Measurements from ENCODE around the gene RANGAP1. TPM values are rescaled to one million over a fixed set of nuclear protein-coding genes. Genes with fewer than 3 reads are reported as not detected.

RANGAP1 gene
- total and polyA plus RNA-seq, 2 donors (not counting 1 experiment from before 2014, with no cell fraction given): 37.2 to 59.9 TPM

DNA sequence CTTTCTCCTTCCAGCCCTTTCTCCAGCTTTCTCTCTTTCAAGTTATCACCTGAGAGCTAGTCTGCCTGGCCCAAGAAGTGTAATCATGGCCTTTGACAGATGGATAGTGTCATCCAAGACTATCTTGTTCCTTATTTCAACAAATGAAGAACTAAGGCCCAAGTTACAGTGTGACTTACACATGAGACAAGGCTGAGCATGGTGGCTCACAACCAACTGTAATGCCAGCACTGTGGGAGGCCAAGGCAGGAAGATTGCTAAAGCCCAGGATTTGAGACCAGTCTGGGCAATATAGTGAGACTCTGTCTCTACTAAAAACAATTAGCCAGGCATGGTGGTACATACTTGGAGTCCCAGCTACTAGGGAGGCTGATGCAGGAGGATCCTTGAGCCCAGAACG lies 3.7 kb upstream of the RANGAP1 start:
- Histone ChIP-seq H3K9me3 (ENCODE audit: control insufficient read depth, insufficient read depth, low read depth, low read length) (no peaks in the 10 kb centered on the region), H3K4me2 (ENCODE audit: extremely low read depth, insufficient read depth, low read length) (no peak overlapping the region), H3K4me3 (replicated peaks in 1 of 4; ENCODE audit: control extremely low read depth in 1 of 4, insufficient read depth in 1 of 4, low read depth in 3 of 4, low read length in 4 of 4) (no peak overlapping the region), H4K20me1 (ENCODE audit: control insufficient read depth, extremely low read depth, insufficient read depth, low read length) (no peaks in the 10 kb centered on the region), H2AFZ (ENCODE audit: low read length) (no peak overlapping the region), H3K9ac (ENCODE audit: insufficient read depth, low read length) (no peak overlapping the region), H3K4me1 (ENCODE audit: control insufficient read depth, extremely low read depth, insufficient read depth, low read length) (peaks cover 24% of the 10 kb centered on the region), H3K36me3 (ENCODE audit: control insufficient read depth, insufficient read depth, low read length) (no peaks in the 10 kb centered on the region), H3K27me3 (ENCODE audit: control insufficient read depth, insufficient read depth, low read length) (no peaks in the 10 kb centered on the region), H3K27ac (ENCODE audit: insufficient read depth, low read length) (peak overlapping the region; percentile 90), H3K79me2 (ENCODE audit: control insufficient read depth, insufficient read depth, low read length) (peaks cover 5% of the 10 kb centered on the region)
- no peak for TF ChIP-seq EZH2 (IDR thresholded peaks at IDR 0.05; ENCODE audit: low read length, missing control alignments)
- TF ChIP-seq CTCF (conservative IDR thresholded peaks at IDR 0.05 in 1 of 2, IDR thresholded peaks at IDR 0.05 in 1 of 2; ENCODE audit: low read depth in 1 of 2, low read length in 2 of 2): no peak
- no peak for DNase-seq (ENCODE audit: low read depth in 2 of 2)

DNA sequence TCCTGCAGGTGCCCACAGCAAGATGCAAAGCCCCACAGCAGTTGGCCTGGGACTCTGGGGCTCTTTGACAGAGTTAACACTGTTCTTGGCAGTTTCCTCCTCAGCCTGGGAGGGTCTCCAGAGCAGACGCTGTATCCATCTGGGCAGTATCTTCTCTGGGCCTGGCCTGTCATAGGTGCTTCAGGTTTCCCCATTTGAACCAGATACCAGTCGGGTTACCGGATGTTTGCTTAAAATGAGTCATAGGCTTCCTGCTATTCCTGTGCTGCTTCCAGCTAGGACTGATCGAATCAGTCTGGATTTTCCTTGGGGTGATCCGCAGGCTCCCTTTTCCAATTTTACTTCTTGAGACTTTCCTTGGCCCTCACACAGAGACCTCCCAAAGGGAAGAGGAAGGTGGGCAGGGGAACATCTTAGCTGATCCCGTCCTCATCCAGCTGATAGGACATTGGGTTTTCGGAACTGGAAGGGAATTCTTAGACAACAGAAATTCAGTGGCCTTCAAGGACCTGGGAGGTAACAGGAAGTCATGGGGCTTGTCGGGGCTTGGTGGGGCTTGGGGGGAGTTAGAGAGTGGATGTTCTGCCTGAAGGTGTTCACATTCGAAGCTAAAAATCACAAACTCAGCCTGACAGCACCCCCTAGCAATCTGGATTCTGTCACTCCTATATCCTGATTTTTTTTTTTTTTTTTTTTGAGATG lies 2.4 kb upstream of the RANGAP1 start:
- H3K36me3 ChIP-seq (ENCODE audit: control insufficient read depth, insufficient read depth, low read length): peaks cover 5% of the 10 kb centered on the region
- no peak overlapping the region for H3K4me3 ChIP-seq (replicated peaks in 1 of 4; ENCODE audit: control extremely low read depth in 1 of 4, insufficient read depth in 1 of 4, low read depth in 3 of 4, low read length in 4 of 4)
- H3K27me3 ChIP-seq (ENCODE audit: control insufficient read depth, insufficient read depth, low read length): no peaks in the 10 kb centered on the region
- H3K27ac ChIP-seq (ENCODE audit: insufficient read depth, low read length): peak overlapping the region; percentile 90
- H3K4me1 ChIP-seq (ENCODE audit: control insufficient read depth, extremely low read depth, insufficient read depth, low read length): peaks cover 27% of the 10 kb centered on the region
- no peaks in the 10 kb centered on the region for H4K20me1 ChIP-seq (ENCODE audit: control insufficient read depth, extremely low read depth, insufficient read depth, low read length)
- no peak overlapping the region for H3K9ac ChIP-seq (ENCODE audit: insufficient read depth, low read length)
- peak overlapping the region; percentile 33 for H2AFZ ChIP-seq (ENCODE audit: low read length)
- H3K79me2 ChIP-seq (ENCODE audit: control insufficient read depth, insufficient read depth, low read length): peaks cover 16% of the 10 kb centered on the region
- no peaks in the 10 kb centered on the region for H3K9me3 ChIP-seq (ENCODE audit: control insufficient read depth, insufficient read depth, low read depth, low read length)
- peak overlapping the region; percentile 79 for H3K4me2 ChIP-seq (ENCODE audit: extremely low read depth, insufficient read depth, low read length)
- TF ChIP-seq CTCF (conservative IDR thresholded peaks at IDR 0.05 in 1 of 2, IDR thresholded peaks at IDR 0.05 in 1 of 2; ENCODE audit: low read depth in 1 of 2, low read length in 2 of 2) (no peak), EZH2 (IDR thresholded peaks at IDR 0.05; ENCODE audit: low read length, missing control alignments) (no peak)
- DNase-seq (ENCODE audit: low read depth in 2 of 2): peak; percentile 57 to 84

- Histone ChIP-seq H3K27ac (ENCODE audit: insufficient read depth, low read length) (peak overlapping the region; percentile 62), H3K27me3 (ENCODE audit: control insufficient read depth, insufficient read depth, low read length) (no peaks in the 10 kb centered on the region), H4K20me1 (ENCODE audit: control insufficient read depth, extremely low read depth, insufficient read depth, low read length) (no peaks in the 10 kb centered on the region), H2AFZ (ENCODE audit: low read length) (peak overlapping the region; percentile 73), H3K9ac (ENCODE audit: insufficient read depth, low read length) (peak overlapping the region; percentile 18), H3K4me1 (ENCODE audit: control insufficient read depth, extremely low read depth, insufficient read depth, low read length) (peaks cover 27% of the 10 kb centered on the region), H3K36me3 (ENCODE audit: control insufficient read depth, insufficient read depth, low read length) (peaks cover 7% of the 10 kb centered on the region), H3K4me2 (ENCODE audit: extremely low read depth, insufficient read depth, low read length) (peak overlapping the region; percentile 85), H3K4me3 (replicated peaks in 1 of 4; ENCODE audit: control extremely low read depth in 1 of 4, insufficient read depth in 1 of 4, low read depth in 3 of 4, low read length in 4 of 4) (peak overlapping the region; percentile 29 to 80 (median 50)), H3K9me3 (ENCODE audit: control insufficient read depth, insufficient read depth, low read depth, low read length) (no peaks in the 10 kb centered on the region), H3K79me2 (ENCODE audit: control insufficient read depth, insufficient read depth, low read length) (peaks cover 26% of the 10 kb centered on the region)
- no peak for TF ChIP-seq CTCF (conservative IDR thresholded peaks at IDR 0.05 in 1 of 2, IDR thresholded peaks at IDR 0.05 in 1 of 2; ENCODE audit: low read depth in 1 of 2, low read length in 2 of 2)
- no peak for TF ChIP-seq EZH2 (IDR thresholded peaks at IDR 0.05; ENCODE audit: low read length, missing control alignments)
- DNase-seq (ENCODE audit: low read depth in 2 of 2): peak; percentile 26 to 33
These were observed 678 bp upstream of the RANGAP1 start for GRCh38 chr22:41286639-41287091.
